ENCODE data around the gene HYDIN.

GRCh38 chr16:71226229-71227141, 4.0 kb downstream of the HYDIN start:
- TF ChIP-seq CTCF (IDR thresholded peaks at IDR 0.05) (no peak), POLR2A (IDR thresholded peaks at IDR 0.05) (no peak)

Measured in adrenal gland (tissue), 5 donors.